MM.1S (cell line): ENCODE measurements around the gene UGGT2.

Experiments
- DNase-seq: peaks from one replicate; pipeline ENCODE4 v3.0.0-alpha.2; 2015
- H2AFZ ChIP-seq: fragments of 300-600 bp; sonication (generic); 2 replicates; pipeline ENCODE4 v1.6.0; 2016; ENCODE audit warnings: antibody characterized with exemption, low read length
- H3F3A ChIP-seq: fragments of 300-600 bp; sonication (generic); 2 replicates; pipeline ENCODE4 v1.6.1; 2016; ENCODE audit warnings: mild to moderate bottlenecking, antibody characterized with exemption, low read length, moderate library complexity, mixed read lengths; ENCODE audit not compliant: insufficient read depth
- H3K27ac ChIP-seq: fragments of 300-600 bp; sonication (generic); 2 replicates; pipeline ENCODE4 v1.5.1; 2016; ENCODE audit warnings: mild to moderate bottlenecking, low read length
- H3K27me3 ChIP-seq: fragments of 300-600 bp; sonication (generic); replicated peaks from 2 replicates; pipeline ENCODE4 v1.6.0; 2016; ENCODE audit warnings: low read length; ENCODE audit not compliant: insufficient read depth
- H3K36me3 ChIP-seq: fragments of 300-600 bp; sonication (generic); replicated peaks from 2 replicates; pipeline ENCODE4 v1.6.1; 2016; ENCODE audit warnings: mild to moderate bottlenecking, low read length, mixed read lengths; ENCODE audit not compliant: insufficient read depth
- H3K4me1 ChIP-seq: fragments of 300-600 bp; sonication (generic); 2 replicates; pipeline ENCODE4 v1.6.1; 2016; ENCODE audit warnings: low read length, mixed read lengths
- H3K4me2 ChIP-seq: fragments of 300-600 bp; sonication (generic); 2 replicates; pipeline ENCODE4 v1.6.0; 2016; ENCODE audit warnings: low read depth, low read length
- H3K4me3 ChIP-seq: fragments of 300-600 bp; sonication (generic); 2 replicates; pipeline ENCODE4 v1.5.1; 2016; ENCODE audit warnings: low read length, mixed read lengths
- H3K79me2 ChIP-seq: fragments of 300-600 bp; sonication (generic); 2 replicates; pipeline ENCODE4 v1.6.1; 2016; ENCODE audit warnings: mixed run types, low read length, mixed read lengths
- H3K9ac ChIP-seq: fragments of 300-600 bp; sonication (generic); 2 replicates; pipeline ENCODE4 v1.6.1; 2016; ENCODE audit warnings: low read length, mixed read lengths
- H3K9me2 ChIP-seq: fragments of 300-600 bp; sonication (generic); replicated peaks from 2 replicates; pipeline ENCODE4 v1.6.1; 2016; ENCODE audit warnings: mild to moderate bottlenecking, low read length, mixed read lengths; ENCODE audit not compliant: insufficient read depth
- H3K9me3 ChIP-seq: fragments of 300-600 bp; sonication (generic); replicated peaks from 2 replicates; pipeline ENCODE4 v1.6.1; 2016; ENCODE audit warnings: mild to moderate bottlenecking, low read length, mixed read lengths; ENCODE audit not compliant: insufficient read depth
- H4K20me1 ChIP-seq: fragments of 300-600 bp; sonication (generic); 2 replicates; pipeline ENCODE4 v1.6.1; 2016; ENCODE audit warnings: mild to moderate bottlenecking, low read length, moderate library complexity, mixed read lengths; ENCODE audit not compliant: insufficient read depth
- EZH2 ChIP-seq: fragments of 300-600 bp; sonication (generic); optimal IDR thresholded peaks from 2 replicates; pipeline ENCODE3; 2017; ENCODE audit warnings: low read depth, mild to moderate bottlenecking, antibody characterized with exemption, low read length, mixed read lengths
- EZH2phosphoT487 ChIP-seq: fragments of 300-600 bp; sonication (generic); IDR thresholded peaks from 2 replicates; pipeline ENCODE4 v1.6.1; 2018; ENCODE audit warnings: antibody characterized with exemption, low read length
- TF ChIP-seq, protein P1 (sequence below): fragments of 300-600 bp; sonication (generic); IDR thresholded peaks from 2 replicates; pipeline ENCODE4 v1.5.1; 2016; ENCODE audit warnings: antibody characterized with exemption, low read length, mixed read lengths

UGGT2 gene

DNA sequence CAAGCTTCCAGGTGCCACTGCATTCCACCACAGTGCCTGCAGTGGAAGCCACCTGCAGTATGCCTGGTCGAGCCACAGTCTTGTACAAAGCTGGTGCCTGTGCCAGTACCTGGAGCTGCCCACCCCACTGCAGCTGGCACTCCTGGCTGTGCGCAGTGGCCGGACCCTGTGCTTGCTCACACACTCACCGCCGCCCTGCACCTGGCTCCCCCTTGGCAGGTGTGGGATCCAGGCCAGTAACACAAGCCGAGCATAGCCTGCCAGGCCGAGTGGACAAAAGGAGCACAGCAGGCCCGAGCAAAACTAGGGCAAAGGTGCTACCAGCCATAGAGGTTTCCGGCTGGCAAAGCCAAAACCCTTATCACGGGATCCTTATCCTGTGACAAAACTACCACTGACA, 18.5 kb downstream of the UGGT2 start:
- Histone ChIP-seq H4K20me1 (no peaks in the 10 kb centered on the region; the same call in 1 of the 2 replicates), H3K36me3 (no peaks in the 10 kb centered on the region), H3K27ac (no peak overlapping the region), H3K79me2 (peaks cover 53% of the 10 kb centered on the region), H3K9ac (no peak overlapping the region), H3K9me2 (no peaks in the 10 kb centered on the region), H3K9me3 (no peaks in the 10 kb centered on the region), H2AFZ (no peak overlapping the region), H3K27me3 (no peaks in the 10 kb centered on the region), H3K4me3 (no peak overlapping the region), H3K4me1 (no peaks in the 10 kb centered on the region), H3K4me2 (no peak overlapping the region), H3F3A (no peaks in the 10 kb centered on the region)
- TF ChIP-seq EZH2phosphoT487, result no peak
- no peak for TF ChIP-seq EZH2
- DNase-seq, result no peak

DNA sequence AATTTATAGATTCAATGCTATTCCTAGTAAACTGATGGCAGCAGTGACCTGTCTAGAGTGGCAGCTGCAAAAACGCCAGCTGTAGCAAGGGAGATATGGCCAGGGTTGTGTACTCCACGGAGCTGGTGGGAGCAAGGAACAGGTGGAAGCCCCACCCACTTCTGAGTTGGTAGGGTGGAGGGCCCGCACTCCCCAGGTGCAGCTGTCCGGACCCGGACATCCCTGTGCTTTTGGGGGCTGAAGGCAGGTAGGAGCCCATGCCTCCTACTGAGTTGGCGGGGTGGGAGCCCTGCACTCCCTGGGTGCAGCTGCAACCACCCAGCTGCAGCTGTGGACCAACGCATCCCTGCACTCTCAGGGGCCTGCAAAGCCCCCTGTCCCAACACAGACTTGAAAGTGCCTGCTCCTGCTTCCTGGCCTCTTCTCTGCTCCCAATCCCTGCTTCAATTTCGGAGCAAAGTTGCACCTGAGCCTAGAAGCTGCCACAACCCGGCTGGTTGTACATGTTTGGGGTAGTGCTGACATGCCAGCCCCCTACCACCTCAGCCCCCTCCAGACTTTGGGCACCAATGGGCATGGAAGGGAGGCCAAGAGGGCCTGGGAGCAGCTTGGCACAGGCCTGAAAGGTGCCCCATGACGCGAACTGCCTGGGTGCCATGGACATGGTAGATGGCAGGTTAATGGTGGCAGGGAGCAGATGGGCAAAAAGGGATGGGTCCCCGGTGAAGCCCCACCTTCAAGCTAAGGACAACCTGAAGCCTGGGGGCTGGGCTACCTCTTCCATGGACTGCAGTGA, 19.8 kb downstream of the UGGT2 start:
- peaks cover 46% of the 10 kb centered on the region for H3K79me2 ChIP-seq
- no peak overlapping the region for H3K27ac ChIP-seq
- H3K4me2 ChIP-seq, result no peak overlapping the region
- no peaks in the 10 kb centered on the region for H3K36me3 ChIP-seq
- H3K9ac ChIP-seq, result no peak overlapping the region
- TF ChIP-seq EZH2 (no peak), EZH2phosphoT487 (no peak)
- TF ChIP-seq, protein P1, sequence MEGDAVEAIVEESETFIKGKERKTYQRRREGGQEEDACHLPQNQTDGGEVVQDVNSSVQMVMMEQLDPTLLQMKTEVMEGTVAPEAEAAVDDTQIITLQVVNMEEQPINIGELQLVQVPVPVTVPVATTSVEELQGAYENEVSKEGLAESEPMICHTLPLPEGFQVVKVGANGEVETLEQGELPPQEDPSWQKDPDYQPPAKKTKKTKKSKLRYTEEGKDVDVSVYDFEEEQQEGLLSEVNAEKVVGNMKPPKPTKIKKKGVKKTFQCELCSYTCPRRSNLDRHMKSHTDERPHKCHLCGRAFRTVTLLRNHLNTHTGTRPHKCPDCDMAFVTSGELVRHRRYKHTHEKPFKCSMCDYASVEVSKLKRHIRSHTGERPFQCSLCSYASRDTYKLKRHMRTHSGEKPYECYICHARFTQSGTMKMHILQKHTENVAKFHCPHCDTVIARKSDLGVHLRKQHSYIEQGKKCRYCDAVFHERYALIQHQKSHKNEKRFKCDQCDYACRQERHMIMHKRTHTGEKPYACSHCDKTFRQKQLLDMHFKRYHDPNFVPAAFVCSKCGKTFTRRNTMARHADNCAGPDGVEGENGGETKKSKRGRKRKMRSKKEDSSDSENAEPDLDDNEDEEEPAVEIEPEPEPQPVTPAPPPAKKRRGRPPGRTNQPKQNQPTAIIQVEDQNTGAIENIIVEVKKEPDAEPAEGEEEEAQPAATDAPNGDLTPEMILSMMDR, result no peak
- H2AFZ ChIP-seq, result no peak overlapping the region
- no peaks in the 10 kb centered on the region for H3K9me3 ChIP-seq
- DNase-seq, result no peak
- no peak overlapping the region for H3K4me3 ChIP-seq
- no peaks in the 10 kb centered on the region for H3K27me3 ChIP-seq
- H3F3A ChIP-seq, result no peaks in the 10 kb centered on the region
- no peaks in the 10 kb centered on the region for H3K9me2 ChIP-seq
- no peaks in the 10 kb centered on the region for H3K4me1 ChIP-seq
- H4K20me1 ChIP-seq, result no peaks in the 10 kb centered on the region; the same call in 1 of the 2 replicates

DNA sequence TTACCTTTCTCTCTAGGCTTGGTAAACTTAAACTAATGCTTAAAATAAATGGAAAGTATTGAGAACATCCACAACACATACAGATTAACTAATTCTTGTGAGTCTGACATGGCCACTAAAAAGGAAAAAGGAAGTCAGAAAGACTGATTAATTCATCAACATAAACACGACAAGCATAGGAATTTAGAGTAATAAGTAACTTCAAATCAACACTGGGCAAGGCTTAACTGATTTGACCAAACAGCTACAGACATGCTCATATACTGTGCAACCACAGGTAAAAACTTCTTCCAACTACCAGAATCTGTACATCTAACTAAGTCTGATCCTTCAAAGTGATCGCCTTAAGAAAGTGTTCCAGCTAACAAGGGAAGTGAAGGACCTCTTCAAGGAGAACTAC, 20.5 kb downstream of the UGGT2 start:
- H3K4me2 ChIP-seq, result no peak overlapping the region

More for the DNA sequence above, 20.5 kb downstream of the UGGT2 start:
- no peak overlapping the region for H3K4me3 ChIP-seq
- H3K4me1 ChIP-seq, result no peaks in the 10 kb centered on the region
- no peaks in the 10 kb centered on the region; the same call in 1 of the 2 replicates for H4K20me1 ChIP-seq
- TF ChIP-seq, protein P1, result no peak
- TF ChIP-seq EZH2 (no peak), EZH2phosphoT487 (no peak)
- no peak overlapping the region for H2AFZ ChIP-seq
- peaks cover 40% of the 10 kb centered on the region for H3K79me2 ChIP-seq
- H3K9me2 ChIP-seq, result no peaks in the 10 kb centered on the region
- H3K27ac ChIP-seq, result no peak overlapping the region
- no peaks in the 10 kb centered on the region for H3F3A ChIP-seq
- no peak for DNase-seq
- no peaks in the 10 kb centered on the region for H3K27me3 ChIP-seq
- no peaks in the 10 kb centered on the region for H3K36me3 ChIP-seq
- no peak overlapping the region for H3K9ac ChIP-seq
- H3K9me3 ChIP-seq, result no peaks in the 10 kb centered on the region
